Measurements from ENCODE around the gene CCDC88A.

DNA sequence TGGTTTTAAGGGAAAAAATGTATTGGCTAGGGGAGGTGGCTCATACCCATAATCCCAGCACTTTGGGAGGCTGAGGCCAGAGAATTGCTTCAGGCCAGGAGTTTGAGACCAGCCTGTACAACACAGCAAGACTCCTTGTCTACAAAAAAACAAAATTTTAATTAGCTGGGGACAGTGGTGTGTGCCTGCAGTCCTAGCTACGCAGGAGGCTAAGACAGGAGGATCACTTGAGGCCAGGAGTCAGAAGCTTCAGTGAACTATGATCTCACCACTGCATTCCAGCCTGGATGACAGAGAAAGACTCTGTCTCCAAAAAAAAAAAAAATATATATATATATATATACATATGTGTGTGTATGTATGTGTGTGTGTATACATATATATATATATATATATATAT is 18.5 kb downstream of the CCDC88A start:
- TF ChIP-seq CTCF (conservative IDR thresholded peaks at IDR 0.05 in 1 of 2, IDR thresholded peaks at IDR 0.05 in 1 of 2; ENCODE audit: low read depth in 1 of 2, low read length in 2 of 2) (no peak), EZH2 (IDR thresholded peaks at IDR 0.05; ENCODE audit: low read length, missing control alignments) (no peak)

All from fibroblast of lung (primary cell).